HG03354 (cell line): Measurements from ENCODE around the gene AS3MT.

Experiments used
- ATAC-seq: cut with Tn5 transposase; IDR thresholded peaks from one replicate; pipeline ENCODE4 v1.9.1; 2021; ENCODE audit warnings: mild to moderate bottlenecking; ENCODE audit not compliant: unreplicated experiment, poor library complexity, severe bottlenecking

Gene AS3MT

GRCh38 chr10:102951316-102951715 lies 82.0 kb downstream of the AS3MT start:
- ATAC-seq = no peak
